Panc1 (cell line): ENCODE results near the gene PTPN1. TPM values are rescaled to one million over a fixed set of nuclear protein-coding genes. Genes with fewer than 3 reads are reported as not detected.

Experiments
- ATAC-seq: fragments of 200-7000 bp; cut with Tn5 transposase; 2 replicates; pipeline ENCODE4 v1.9.1; 2020; ENCODE audit warnings: mild to moderate bottlenecking, moderate library complexity
- BruUV-seq: library from RNA; stranded (reverse); fragments of 400-500 nt; replicated peaks from 2 replicates; lab custom pipeline; 2021; lab: Mats Ljungman, UMichigan
- CTCF ChIA-PET: fragments of 300-600 bp; sonication (Branson Sonifier 250); formaldehyde crosslinking; loops from one replicate; lab custom pipeline; 2022; ENCODE audit warnings: antibody characterized with exemption; lab: Charles Lee
- POLR2A ChIA-PET: fragments of 300-600 bp; sonication (Branson Sonifier 250); formaldehyde crosslinking; loops from one replicate; lab custom pipeline; 2022; ENCODE audit warnings: antibody characterized with exemption; lab: Charles Lee
- DNase-seq: peaks from one replicate; pipeline ENCODE4 v3.0.0-alpha.2; 2010; ENCODE audit warnings: low read depth, low spot score
- H3K27ac ChIP-seq: 2 replicates; pipeline ENCODE4 v1.5.1; 2011; ENCODE audit warnings: mild to moderate bottlenecking, low read length, inconsistent platforms
- H3K27me3 ChIP-seq: fragments of 200-500 bp; sonication (Bioruptor generic); 2 replicates; pipeline ENCODE4 v1.6.0; 2014; ENCODE audit warnings: low read length, inconsistent platforms; ENCODE audit not compliant: control insufficient read depth, insufficient read depth
- H3K36me3 ChIP-seq: fragments of 200-500 bp; sonication (Bioruptor generic); 2 replicates; pipeline ENCODE4 v1.5.1; 2014; ENCODE audit warnings: inconsistent platforms, mild to moderate bottlenecking, low read length, moderate library complexity; ENCODE audit not compliant: control insufficient read depth, insufficient read depth
- H3K4me1 ChIP-seq: 2 replicates; pipeline ENCODE4 v1.5.1; 2011; ENCODE audit warnings: inconsistent platforms, mild to moderate bottlenecking, low read length, moderate library complexity; ENCODE audit not compliant: control insufficient read depth, insufficient read depth
- H3K4me3 ChIP-seq, 2 experiments: 2 replicates each; pipeline ENCODE4 v1.5.1; 2011 to 2012; ENCODE audit warnings: low read depth in 2 of 2, low read length in 2 of 2, mild to moderate bottlenecking in 2 of 2, inconsistent platforms in 1 of 2, moderate library complexity in 1 of 2
- H3K9me3 ChIP-seq: fragments of 200-500 bp; sonication (Bioruptor generic); 2 replicates; pipeline ENCODE4 v1.5.1; 2014; ENCODE audit warnings: low read depth, mild to moderate bottlenecking, inconsistent platforms, low read length, moderate library complexity; ENCODE audit not compliant: control insufficient read depth, insufficient read depth
- POLR2AphosphoS5 ChIP-seq: IDR thresholded peaks from 2 replicates; pipeline ENCODE4 v1.6.1; 2012; ENCODE audit warnings: mild to moderate bottlenecking, low read depth, low read length, moderate library complexity
- REST ChIP-seq, 2 experiments: IDR thresholded peaks; 2 replicates each; pipeline ENCODE4 v1.6.1; 2011 to 2012; ENCODE audit warnings: low read depth in 2 of 2, control low read depth in 1 of 2, low read length in 1 of 2, mild to moderate bottlenecking in 1 of 2, moderate library complexity in 1 of 2; ENCODE audit not compliant: insufficient read depth in 1 of 2
- SIN3A ChIP-seq: IDR thresholded peaks from 2 replicates; pipeline ENCODE4 v1.6.1; 2012; ENCODE audit warnings: low read depth, mild to moderate bottlenecking, low read length, moderate library complexity, borderline replicate concordance; ENCODE audit not compliant: insufficient read depth
- TCF7L2 ChIP-seq: IDR thresholded peaks from 2 replicates; pipeline ENCODE4 v1.6.1; 2011; ENCODE audit warnings: mild to moderate bottlenecking, low read depth, low read length, inconsistent platforms
- in situ Hi-C: cut with HindIII; loops from 2 replicates; pipeline ENCODE4 v1.10.0; 2016; ENCODE audit warnings: low sequenced_read_pairs, low pct_unique_long_range_greater_than_20kb
- intact Hi-C: fragments of 100-400 bp; cut with micrococcal nuclease; formaldehyde crosslinking; loops from one replicate; pipeline ENCODE4 v1.10.0; 2022; ENCODE audit not compliant: unreplicated experiment
- total RNA-seq: library from RNA; stranded (reverse); gene quantifications from one replicate; pipeline ENCODE4 v1.2.1, GENCODE V29; 2021; ENCODE audit not compliant: unreplicated experiment
- TF ChIP-seq, protein P1 (sequence below): fragments of 450-650 bp; IDR thresholded peaks from 2 replicates; pipeline ENCODE4 v1.5.1; 2017; ENCODE audit warnings: mild to moderate bottlenecking

The PTPN1 gene
- total RNA-seq, 1 experiment from 2014 or later = 42.2 TPM

DNA sequence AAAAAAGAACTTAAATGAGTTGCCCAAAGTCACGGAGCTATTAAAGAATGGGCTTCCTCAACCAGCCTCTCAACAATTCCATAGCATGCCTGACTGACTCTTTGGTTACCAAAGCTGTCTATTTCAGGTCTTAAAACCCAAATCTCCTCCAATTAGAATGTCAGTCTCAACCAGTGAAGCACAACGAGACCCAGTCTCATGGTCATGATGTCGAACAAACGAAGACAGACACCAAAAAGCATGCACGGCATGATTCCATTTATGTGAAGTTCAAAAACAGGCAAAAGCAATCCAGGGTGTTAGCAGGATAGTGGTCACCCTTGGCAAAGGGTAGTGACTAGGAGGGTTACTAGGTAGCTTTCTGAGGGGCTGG lies 16.3 kb upstream of the PTPN1 start:
- in situ Hi-C loops = no loop called here
- intact Hi-C loops = no loop called here
- DNase-seq = no peak
- Histone ChIP-seq H3K27me3 (no peaks in the 10 kb centered on the region), H3K4me3 (no peak overlapping the region), H3K4me1 (peaks cover 12% of the 10 kb centered on the region; the same call in 1 of the 2 replicates), H3K27ac (no peak overlapping the region; the same call in 1 of the 2 replicates), H3K9me3 (no peaks in the 10 kb centered on the region), H3K36me3 (no peaks in the 10 kb centered on the region)
- no TSS peak for BruUV-seq
- TF ChIP-seq SIN3A = no peak
- TF ChIP-seq REST (IDR thresholded peaks at IDR 0.05; ENCODE audit: insufficient read depth in 1 of 2, low read depth in 2 of 2, low read length in 1 of 2) = no peak
- TF ChIP-seq TCF7L2 = no peak
- TF ChIP-seq POLR2AphosphoS5 = no peak
- TF ChIP-seq, protein P1, sequence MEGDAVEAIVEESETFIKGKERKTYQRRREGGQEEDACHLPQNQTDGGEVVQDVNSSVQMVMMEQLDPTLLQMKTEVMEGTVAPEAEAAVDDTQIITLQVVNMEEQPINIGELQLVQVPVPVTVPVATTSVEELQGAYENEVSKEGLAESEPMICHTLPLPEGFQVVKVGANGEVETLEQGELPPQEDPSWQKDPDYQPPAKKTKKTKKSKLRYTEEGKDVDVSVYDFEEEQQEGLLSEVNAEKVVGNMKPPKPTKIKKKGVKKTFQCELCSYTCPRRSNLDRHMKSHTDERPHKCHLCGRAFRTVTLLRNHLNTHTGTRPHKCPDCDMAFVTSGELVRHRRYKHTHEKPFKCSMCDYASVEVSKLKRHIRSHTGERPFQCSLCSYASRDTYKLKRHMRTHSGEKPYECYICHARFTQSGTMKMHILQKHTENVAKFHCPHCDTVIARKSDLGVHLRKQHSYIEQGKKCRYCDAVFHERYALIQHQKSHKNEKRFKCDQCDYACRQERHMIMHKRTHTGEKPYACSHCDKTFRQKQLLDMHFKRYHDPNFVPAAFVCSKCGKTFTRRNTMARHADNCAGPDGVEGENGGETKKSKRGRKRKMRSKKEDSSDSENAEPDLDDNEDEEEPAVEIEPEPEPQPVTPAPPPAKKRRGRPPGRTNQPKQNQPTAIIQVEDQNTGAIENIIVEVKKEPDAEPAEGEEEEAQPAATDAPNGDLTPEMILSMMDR = no peak
- ChIA-PET CTCF (interaction anchor here (0.6 kb wide), 1 partner anchor 83 kb away, joined by 4 read pairs; no protein-coding TSS in a partner anchor), POLR2A (interaction anchor here (0.6 kb wide), 1 partner anchor 323 kb away, joined by 4 read pairs; no protein-coding TSS in a partner anchor)
- no peak for ATAC-seq

GRCh38 chr20:50494428-50494827 lies 15.8 kb upstream of the PTPN1 start:
- H3K9me3 ChIP-seq = no peaks in the 10 kb centered on the region
- intact Hi-C loops (no loop called here), in situ Hi-C loops (no loop called here)
- peaks cover 12% of the 10 kb centered on the region; the same call in 1 of the 2 replicates for H3K4me1 ChIP-seq
- H3K27me3 ChIP-seq = no peaks in the 10 kb centered on the region
- H3K27ac ChIP-seq = no peak overlapping the region
- no peak overlapping the region for H3K4me3 ChIP-seq
- BruUV-seq = no TSS peak
- POLR2A ChIA-PET = interaction anchor here (0.6 kb wide), 1 partner anchor 323 kb away, joined by 4 read pairs; no protein-coding TSS in a partner anchor
- CTCF ChIA-PET = interaction anchor here (0.6 kb wide), 1 partner anchor 82 kb away, joined by 4 read pairs; no protein-coding TSS in a partner anchor
- DNase-seq (no peak), ATAC-seq (no peak)
- H3K36me3 ChIP-seq = no peaks in the 10 kb centered on the region
- TF ChIP-seq TCF7L2 (no peak), REST (IDR thresholded peaks at IDR 0.05; ENCODE audit: insufficient read depth in 1 of 2, low read depth in 2 of 2, low read length in 1 of 2) (no peak), POLR2AphosphoS5 (no peak), SIN3A (no peak)
- TF ChIP-seq, protein P1 = no peak
